Measurements from ENCODE around the gene ACOXL.

DNA sequence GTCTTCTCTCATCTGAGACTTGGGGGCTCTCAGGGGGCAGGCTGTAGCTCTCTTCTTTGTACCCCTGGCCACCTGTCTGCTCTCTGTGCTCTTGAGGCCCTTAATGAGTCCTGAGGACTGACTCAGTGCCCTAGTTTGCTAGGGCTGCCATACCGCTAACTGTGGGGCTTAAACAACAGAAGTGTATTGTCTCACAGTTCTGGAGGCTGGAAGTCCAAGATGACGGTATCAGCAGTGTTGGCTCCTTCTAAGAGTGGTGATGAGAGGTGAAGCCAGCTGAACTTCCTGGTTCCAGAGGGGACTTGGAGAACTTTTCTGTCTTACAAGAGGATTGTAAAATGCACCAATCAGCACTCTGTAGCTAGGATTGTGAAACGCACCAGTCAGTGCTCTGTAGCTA is 67.0 kb downstream of the ACOXL start:
- TF ChIP-seq, protein P1, sequence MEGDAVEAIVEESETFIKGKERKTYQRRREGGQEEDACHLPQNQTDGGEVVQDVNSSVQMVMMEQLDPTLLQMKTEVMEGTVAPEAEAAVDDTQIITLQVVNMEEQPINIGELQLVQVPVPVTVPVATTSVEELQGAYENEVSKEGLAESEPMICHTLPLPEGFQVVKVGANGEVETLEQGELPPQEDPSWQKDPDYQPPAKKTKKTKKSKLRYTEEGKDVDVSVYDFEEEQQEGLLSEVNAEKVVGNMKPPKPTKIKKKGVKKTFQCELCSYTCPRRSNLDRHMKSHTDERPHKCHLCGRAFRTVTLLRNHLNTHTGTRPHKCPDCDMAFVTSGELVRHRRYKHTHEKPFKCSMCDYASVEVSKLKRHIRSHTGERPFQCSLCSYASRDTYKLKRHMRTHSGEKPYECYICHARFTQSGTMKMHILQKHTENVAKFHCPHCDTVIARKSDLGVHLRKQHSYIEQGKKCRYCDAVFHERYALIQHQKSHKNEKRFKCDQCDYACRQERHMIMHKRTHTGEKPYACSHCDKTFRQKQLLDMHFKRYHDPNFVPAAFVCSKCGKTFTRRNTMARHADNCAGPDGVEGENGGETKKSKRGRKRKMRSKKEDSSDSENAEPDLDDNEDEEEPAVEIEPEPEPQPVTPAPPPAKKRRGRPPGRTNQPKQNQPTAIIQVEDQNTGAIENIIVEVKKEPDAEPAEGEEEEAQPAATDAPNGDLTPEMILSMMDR (IDR thresholded peaks at IDR 0.05): no peak
- TF ChIP-seq POLR2A (IDR thresholded peaks at IDR 0.05): no peak

Measured in testis (tissue), 2 donors.